Ecto neural progenitor cell (in vitro differentiated cells): ENCODE results near the gene GPR84.

Source experiments
- DNase-seq: peaks from one replicate; pipeline ENCODE4 v3.0.0-alpha.2; 2018; ENCODE audit warnings: low spot score

Gene GPR84

DNA sequence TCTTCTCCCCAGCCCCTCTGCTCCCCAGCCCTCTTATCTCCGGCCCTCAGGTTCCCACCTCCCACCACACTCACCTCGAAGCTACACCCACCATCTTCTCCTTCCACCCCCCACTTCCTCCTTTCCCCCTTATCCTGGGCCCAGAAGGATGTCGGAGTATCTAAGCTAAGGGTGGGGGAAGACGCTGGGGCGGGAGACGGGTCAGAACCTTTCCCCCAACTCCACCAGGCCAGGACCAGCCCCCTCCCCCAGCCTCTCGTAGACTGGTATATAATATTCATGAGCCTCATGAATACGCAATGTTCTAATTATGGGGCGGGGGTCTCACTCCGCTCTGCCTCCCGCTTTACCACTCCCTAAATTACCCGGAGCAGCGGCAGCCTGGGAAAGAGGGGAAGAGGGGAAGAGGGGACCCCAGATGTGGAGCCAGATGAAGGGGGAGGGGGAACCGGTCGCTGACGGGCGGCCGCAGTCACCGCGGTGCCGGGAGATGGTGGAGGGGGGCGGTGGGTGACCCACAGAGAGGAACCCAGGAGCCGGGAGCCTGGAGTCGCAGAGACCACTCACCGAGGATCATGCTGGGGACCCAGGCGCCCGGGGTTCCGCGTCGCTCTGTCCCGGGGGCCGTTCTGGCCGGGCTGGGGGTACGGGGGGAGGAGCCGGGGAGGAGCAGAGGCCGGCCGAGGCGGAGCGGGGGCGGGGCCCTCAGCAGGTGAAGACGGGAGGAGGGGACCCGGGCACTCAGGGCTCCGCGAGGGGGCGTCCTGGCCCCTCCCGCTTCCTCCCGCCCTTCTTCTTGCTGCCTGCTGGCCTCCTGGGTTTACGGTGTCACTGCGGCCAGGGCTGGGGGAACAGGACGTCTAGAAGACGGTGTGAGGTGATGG, 26.6 kb upstream of the GPR84 start:
- DNase-seq: peak; percentile 91

DNA sequence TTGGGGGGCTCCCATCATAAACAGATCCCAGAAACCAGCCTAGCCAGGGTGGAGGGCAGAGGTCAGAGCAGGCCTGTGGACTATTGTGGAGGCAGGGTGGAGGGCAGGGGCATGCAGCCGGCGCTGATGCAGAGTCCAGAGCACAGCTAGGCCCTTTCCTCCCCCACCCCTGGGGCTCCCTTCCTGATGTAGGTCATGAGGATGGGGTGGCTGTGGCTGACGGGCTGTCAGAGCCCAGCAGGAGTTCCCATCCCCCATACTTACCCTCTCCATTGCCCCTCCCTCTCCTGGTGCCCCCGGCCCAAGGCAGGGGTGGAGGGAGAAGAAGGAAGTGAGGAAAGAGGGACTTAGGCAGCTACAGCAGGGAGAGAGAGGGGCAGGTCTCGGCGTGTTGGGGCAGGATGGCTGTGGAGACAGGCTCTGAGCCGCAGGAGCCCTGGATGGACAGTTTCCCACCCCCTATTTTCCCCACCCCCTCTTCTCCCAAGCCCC, 25.9 kb upstream of the GPR84 start:
- peak; percentile 76 for DNase-seq

DNA sequence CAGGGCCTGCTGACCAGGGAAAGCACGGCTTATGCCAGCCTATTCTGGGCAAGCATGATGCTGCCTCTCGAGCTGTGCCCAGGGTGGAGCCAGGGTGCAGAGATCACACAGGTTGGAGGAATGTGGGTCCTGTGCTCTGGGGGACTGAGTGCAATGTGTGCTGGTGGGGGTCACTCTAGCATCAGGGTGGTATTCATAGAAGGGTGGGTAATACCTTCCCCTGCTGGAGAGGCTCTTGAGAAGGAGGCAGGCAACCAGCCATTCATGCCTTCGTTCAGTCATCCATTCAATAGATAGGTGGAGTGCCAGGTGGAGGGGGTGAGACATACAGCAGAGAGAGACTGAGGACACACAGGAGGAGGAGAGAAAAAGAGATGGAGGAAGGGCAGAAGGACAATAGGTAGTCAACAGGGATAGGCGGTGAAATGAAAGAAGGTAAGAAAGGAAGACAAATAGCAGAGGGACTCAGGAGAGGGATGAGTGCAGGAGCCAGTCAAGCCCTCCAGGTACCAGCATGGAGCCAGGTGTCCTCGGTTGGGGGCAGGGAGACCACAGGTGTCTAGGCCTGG, 25.4 kb upstream of the GPR84 start:
- DNase-seq: no peak

DNA sequence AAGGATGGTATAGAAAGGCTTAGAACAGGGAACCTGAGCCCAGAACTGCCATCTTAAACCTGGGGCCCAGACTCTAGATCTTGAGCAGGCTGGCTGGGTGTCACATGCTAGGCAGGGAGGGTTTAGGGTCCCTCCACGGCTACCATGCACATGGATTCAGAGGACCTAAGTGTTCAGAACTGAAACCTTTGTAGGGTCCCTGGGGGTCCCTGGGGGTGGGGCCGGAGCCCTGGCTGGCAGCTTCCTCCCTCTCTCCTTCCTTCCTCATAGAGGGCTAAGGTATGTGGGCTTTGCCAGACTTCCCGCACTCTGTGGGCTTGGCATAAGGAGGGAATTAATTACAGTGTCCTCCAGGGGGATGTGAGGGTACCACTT, 24.8 kb upstream of the GPR84 start:
- DNase-seq: no peak

DNA sequence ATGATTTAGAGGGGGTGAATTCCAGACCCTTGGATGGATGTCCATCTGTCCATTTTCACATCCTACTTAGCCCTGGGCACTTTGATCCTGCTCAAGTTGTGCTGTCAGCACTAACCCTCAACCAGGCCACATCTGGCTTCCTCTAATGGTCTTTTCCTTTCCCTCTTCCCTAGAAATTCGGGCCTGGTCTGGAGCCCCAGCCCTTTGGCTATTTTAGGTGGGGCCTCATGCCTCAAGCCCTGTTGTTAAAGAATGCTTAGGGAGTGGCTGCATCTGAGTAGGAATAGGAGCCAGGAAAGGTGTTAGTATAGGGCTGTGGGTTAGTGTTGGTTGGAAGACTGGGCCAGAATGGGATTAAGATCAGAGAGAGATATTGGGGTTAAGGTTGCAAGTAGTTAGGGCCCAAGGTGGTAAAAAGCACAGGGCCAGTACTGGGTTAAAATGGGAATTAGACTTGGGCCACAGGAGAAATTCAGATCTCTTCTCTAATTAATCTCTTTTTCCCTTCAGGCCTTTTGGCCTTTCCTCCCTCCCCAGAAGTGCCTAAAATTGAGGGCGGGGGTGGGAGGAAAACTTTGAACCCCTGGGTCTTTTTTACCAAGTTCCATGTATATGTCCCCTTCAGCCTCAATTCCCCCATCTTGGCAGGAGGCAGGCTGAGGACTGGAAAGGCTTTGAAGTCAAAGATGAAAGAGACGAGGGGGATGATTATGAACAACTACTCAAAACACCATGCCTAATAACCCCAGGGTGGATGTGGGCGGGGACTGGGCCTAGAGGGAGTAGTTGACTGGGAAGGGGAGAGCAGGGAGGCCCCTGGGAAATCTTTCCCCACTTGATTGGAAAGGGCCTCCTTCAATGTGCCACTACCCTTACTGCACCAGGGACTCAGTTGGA, 24.2 kb upstream of the GPR84 start:
- DNase-seq: no peak

DNA sequence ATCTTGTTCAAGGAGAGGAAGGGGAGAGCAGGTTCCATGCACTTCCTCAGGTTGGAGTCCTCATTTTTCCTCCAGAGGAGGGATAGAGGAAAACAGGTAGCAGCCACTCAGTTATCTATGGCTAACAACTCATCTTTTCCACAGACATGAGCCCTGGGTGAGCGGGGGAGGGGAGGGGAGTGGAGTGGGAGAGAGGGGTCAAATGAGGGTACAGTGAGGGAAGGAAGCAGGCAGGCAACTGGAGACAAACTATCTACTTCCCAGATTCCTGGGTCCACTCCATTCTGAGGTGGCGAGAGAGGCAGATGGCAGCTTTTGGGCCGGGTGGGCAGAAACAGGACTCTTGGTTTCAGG, 22.8 kb upstream of the GPR84 start:
- no peak for DNase-seq

DNA sequence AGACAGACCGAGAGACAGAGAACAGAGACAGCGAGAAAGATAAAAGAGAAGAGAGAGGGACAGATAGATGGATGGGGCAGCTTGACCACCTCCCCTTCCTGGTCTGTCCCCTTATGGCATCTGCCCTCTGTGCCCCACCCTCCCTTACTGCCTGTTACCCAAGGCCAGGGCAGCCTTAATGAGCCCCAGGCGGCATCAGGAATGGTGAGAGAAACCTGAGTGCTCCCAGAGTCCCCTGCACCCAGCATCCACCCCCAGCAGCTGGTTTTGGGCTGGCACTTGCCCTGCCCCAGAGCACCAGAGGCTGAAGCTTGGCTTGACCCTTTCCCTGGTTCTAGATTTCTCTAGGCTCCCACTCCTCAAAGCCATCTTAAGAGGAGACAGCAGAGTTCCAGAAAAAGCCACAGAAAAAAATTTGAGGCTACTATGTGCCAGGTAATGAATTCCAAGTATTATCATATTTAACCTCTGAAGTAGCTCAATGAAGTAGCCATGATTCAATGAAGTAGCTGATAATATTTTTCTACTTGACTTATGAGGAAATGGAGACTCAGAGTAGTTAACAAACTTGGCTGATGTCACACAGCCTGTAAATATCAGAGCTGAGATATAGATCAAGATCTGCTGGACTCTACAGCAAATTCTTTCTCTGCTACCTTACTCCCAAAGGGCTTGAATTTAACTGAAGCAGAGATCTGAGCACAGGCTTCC, 22.3 kb upstream of the GPR84 start:
- no peak for DNase-seq

DNA sequence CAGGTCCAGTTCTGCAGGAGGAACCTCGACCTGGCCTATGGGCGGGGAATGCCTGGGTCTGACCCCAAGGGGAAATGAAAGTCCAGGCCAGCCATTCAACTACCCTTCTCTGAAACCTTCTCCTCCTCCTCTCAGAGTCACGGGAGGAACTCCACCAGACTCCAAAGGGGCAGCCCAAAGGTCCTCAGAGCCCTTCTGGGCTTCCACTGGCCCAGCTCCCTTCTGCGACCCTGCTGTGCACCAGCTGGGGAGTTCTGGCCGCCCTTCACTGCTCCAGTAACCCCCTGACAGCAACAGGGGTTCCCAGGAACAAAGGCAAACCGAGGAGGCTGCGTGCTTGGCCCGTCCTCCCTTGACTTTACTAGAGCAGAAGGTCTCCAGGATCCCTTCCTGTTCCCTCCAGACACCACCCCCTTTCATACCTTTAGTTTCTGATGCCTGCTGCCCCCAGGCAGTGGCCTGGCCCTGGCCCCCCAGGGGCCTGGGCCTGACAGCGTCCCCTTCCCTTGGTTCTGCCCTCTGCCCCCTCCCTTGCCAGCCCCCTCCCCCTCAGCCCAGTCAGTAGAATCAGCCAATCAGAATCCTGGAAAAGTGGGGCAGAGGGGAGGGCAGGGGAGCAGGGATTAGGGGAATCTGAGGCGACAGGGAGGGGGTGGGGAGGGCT, 21.1 kb upstream of the GPR84 start:
- DNase-seq: peak; percentile 67

DNA sequence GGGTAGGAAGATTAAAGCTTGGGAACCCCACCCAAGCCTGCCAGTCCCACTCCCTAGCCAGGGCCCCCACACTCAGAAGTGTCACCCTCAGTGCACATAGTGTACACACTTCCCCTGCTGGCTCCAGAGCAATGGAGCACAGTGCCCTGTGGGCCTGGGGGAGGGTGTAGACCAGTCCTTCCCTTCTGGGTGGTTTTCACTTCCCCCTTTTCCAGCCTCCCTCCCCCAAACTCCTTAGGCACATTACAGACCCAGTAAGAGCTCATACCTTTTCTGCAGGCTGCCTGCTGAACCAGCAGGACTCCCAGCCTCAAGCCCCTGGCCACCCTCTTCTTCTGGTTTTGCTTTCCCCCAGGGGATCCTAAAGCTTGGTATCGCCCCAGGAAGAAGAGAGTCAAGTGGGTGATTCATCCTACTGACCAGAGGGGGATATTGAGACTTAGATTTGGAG, 20.3 kb upstream of the GPR84 start, which contains the start of gene ZNF385A:
Gene ZNF385A (minus strand): TSS at position 143 of the 451 bp plus-strand sequence. CDS start 219 bp downstream, outside the sequence.
- no peak for DNase-seq

DNA sequence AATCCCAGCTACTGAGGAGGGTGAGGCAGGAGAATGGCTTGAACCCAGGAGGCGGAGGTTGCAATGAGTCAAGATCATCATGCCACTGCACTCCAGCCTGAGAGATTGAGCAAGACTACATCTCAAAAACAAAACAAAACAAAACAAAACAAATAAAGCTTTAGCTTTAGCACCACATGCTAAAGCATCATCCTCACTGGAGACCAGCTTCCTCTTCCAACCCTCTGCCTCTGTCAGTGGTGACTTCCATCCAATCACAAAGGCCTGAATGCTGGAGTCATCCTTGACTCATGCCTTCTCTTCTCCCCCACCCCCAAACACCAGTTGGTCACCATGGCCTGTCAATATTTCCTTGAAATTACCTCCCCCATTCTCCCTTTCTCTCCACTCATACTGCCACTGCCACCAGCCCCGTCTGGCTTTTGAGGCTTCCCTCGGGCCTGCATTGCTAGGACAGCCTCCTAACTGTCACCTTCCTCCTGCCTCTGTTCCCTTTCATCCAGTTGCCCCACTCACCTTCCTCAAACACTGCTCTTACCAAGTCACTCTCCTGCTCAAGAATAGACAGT, 18.8 kb upstream of the GPR84 start:
- no peak for DNase-seq

DNA sequence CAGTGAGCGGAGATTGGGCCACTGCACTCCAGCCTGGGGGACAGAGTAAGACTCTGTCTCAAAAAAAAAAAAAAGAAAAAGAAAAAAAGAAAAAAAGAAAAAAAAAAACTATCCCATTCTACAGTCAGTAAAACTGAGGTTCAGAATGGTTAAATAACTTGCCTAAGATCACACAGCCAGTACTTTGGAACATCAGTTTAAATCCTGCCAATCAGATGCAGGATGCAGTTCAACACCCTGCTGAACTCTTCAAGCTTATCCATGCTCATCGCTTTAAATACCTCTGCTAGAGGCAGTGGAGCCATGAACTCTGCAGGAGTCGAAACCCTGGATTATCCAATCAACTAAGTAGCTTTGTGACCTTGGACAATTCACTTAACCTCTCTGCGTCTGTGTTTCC, 16.9 kb upstream of the GPR84 start:
- no peak for DNase-seq

DNA sequence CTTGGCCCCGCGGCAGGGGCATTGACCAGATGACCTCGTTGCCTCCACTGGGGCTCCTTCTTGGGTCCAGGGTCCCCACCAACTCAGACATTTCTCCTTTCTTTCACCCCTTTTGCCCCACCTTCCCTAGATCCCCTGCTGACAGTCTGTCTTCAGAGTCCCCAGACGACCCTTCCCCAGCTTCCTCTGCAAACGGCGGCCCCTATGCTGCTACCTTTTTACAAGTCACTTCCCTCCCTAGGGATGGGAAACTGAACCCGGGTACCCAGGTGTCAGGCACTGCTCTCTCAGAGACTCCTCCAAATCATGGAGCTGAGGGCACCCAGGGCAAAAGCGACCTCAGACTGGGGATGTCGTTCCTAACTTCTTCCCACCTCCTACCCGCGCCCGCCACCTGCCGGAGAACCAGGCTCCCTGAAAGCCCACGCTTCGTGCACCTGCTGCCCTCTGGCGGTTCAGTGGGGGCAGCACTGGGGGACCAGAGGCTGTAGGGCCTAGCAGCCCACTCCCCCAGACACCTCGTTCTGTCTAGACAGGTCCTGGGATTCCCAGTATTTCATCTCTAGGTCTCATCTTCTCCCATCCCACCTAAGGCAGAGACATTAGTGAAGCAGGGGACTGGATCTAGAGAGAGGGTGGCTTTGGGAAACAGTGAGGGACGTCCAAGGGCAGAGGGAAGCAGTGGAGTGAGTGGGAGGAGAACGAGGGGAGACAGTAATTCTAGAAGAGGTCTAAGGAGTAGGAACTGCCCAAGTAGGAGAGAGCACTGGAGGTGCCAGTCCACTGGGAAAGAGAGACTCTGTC, 15.3 kb upstream of the GPR84 start:
- peak; percentile 97 for DNase-seq

DNA sequence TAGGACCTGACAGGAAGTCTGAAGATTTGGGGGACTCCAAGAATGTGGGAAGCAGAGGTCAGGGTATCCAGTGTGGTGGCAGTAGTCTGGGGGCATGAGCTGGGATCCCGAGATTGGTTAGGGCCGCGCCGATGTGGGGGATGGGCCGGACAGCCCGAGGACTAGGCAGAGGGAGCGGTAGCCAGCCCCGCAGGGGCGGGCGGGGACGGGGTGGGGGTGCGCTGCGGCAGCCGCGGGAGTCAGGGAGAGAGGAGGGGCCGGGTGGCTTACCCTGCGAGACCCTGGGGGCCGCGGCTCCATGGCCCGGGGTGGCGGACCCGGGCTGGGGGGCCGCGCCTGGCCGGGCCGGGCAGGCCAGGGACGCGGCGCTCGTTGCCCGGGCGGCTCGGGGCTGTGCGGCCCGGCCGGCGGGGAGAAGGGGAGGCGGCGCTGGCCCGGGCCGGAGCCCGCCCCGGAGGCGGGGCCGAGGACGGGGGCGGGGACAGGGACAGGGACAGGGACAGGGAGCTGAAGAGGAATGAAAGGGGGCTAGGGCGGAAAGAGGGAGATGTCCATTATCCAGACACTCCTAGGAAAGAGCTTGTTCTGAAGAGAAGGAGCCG, 14.6 kb upstream of the GPR84 start:
- DNase-seq: peak; percentile 89

DNA sequence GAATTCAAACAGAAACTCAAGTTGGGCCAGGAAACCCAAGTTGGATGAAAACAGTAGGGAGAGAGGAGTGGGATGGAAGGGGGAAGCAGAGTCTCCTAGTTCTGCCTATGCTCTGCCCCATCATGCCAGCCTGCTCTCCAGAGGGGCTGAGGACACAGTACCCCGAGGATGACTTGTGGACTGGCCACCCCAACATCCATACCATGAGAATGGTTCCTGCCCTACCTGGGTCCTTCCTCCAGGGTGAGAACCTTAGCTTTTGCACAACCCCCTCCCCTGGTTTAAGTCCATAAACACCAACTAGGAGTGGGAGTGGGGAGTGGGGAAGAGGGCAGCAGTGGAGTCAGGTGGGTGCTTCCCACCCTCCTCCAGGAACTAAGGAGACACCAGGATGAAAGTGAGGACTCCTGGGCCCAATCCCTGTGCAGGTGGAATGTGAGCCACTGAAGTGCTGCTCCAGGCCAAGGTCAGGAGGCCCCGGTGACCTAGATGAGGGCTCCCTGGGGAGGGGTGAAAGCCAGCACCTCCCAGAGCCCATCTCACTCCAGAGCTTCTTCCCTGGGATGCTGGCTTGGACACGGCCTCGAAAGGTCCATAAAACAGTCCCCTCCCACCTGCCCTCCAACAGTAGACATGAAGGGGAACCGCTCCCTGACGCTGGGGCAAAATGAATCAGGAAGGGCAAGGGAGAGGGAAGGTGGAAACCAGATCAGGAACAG, 13.7 kb upstream of the GPR84 start:
- DNase-seq: no peak

DNA sequence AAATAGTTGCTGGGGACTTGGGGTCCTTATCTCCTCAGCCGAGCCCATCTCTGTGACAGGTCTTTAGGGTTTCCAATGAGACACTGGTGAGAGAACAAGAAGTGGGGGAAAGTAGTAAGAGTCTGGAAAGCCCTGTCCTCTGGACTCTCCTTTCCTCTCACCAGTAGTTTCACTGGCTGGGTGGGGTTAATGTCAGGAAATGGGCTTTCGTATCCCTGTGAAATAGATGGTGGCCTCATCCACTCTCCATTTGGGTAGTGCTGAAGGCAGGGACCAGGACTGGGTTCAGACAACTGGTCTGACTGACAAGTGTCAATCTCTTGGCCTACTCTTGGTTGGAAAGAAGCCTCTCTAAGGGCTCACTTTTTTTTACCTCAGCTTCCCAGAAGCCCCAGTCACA, 12.7 kb upstream of the GPR84 start:
- DNase-seq: no peak

DNA sequence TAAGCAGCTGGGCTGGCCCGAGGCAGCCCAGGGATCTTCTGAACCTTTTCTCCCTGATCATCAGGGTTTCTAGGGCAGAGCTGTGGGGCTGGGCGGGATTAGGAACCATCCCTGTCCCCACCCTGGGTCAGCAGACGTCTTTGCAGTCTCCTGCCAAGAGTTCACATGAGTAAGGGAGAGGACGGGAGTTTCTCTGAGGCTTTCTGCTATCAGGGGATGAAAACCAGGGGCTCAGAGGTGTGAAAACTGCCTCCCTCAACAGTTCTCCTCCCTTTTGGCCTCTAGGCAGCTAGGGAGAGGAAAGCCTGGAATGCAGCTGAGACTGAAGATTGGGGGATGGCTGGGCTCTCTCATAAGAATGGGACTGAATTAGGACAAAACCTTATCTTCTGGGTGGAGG, 12.3 kb upstream of the GPR84 start:
- DNase-seq: no peak

DNA sequence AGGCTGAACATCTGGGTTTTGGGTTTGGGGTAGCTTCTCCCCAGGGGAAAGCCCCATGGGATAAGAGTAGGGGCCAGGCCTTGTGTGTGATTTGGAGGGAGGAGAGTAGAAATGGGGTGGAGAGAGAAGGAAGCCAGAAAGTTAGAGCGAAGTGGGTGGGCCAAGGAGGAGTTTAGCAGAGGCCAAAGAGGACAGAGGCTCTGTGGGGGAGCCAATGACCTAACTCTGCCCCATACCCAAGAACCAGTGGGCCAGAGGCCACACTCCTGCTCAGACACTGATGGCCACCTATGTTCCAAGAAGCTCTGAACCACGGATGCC, 10.9 kb upstream of the GPR84 start:
- DNase-seq: no peak

DNA sequence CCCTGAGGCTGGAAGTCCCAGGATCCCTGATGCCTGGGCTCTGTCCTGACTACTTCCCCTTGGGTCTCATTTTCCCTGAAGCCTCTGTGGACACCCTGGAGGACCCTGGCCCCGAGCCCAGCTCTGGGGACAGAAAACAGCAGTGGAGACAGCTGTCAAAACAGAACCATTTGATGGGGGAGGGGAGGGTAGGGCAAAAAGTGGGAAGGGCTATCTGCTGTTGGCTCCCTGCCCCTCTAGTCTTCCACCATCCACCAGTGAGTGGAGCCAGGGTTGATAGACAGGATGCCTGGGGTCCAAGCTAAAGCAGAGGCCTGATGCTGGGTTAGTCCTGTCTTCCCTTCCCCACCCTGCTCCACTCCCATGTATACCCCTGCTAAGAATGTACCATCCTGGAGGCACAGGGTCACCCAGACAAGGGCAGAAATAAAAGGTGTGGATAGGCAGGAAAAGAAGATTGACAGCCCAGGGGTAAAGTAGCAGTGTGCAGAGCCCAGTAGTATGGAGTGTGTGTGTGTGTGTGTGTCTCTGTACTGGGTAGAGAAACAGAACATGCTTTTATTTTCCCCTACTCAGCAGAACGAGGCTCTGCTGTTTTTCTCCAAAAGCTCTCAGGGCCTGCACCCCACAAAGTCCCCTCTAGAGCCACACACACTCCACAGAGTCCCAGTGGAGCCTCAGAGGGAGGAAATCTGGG, 10.4 kb upstream of the GPR84 start:
- DNase-seq: no peak
